Activated naive CD4-positive, alpha-beta T cell treated with Interleukin-2 at 50 U/mL for 16 hours (primary cell): ENCODE measurements around the gene ZNF433.
A peak's percentile ranks its signal among the peaks of the same experiment; 100 is the strongest.
"Not testable (repeated sequence)": the region's sequence is repeated elsewhere in the genome, so short reads cannot be mapped to it uniquely, and the experiment has no call there.

ENCODE experiments used
- DNase-seq: peaks from one replicate; pipeline ENCODE4 v3.0.0-alpha.2; 2020

Gene ZNF433

GRCh38 chr19:12035220-12036172, at the start of gene ZNF433:
Gene ZNF433 (minus strand): TSS chr19:12035679. CDS start chr19:12035539, 140 bp downstream.
- DNase-seq = peak; percentile 69

- DNase-seq = not testable (repeated sequence)
Measured at GRCh38 chr19:12083336-12083735, 47.9 kb upstream of the ZNF433 start.

- no peak for DNase-seq
Measured at GRCh38 chr19:12077375-12077774, 41.9 kb upstream of the ZNF433 start.

GRCh38 chr19:12076331-12076730, 40.9 kb upstream of the ZNF433 start:
- not testable (repeated sequence) for DNase-seq

GRCh38 chr19:12075538-12076139, 40.2 kb upstream of the ZNF433 start:
- no peak for DNase-seq

- DNase-seq = peak; percentile 77
Measured at GRCh38 chr19:12064590-12065538, 29.4 kb upstream of the ZNF433 start, which contains the start of gene ZNF844. Gene ZNF844 (plus strand): TSS chr19:12064731. CDS start chr19:12064874, 143 bp downstream.

GRCh38 chr19:12055784-12056183, 20.3 kb upstream of the ZNF433 start:
- no peak for DNase-seq

- DNase-seq = peak; percentile 56
Measured at GRCh38 chr19:12052497-12053169, 17.2 kb upstream of the ZNF433 start, which contains the start of gene ZNF878. Gene ZNF878 (minus strand): TSS chr19:12052961. CDS start chr19:12052801, 160 bp downstream.

GRCh38 chr19:12052091-12052496, 16.6 kb upstream of the ZNF433 start:
- no peak for DNase-seq

- DNase-seq = no peak
Measured at GRCh38 chr19:12047868-12048267, 12.4 kb upstream of the ZNF433 start.

- DNase-seq = no peak
Measured at GRCh38 chr19:12043752-12044422, 8.4 kb upstream of the ZNF433 start.

GRCh38 chr19:12042893-12043292, 7.4 kb upstream of the ZNF433 start:
- no peak for DNase-seq

- no peak for DNase-seq
Measured at GRCh38 chr19:12034620-12035019, 859 bp downstream of the ZNF433 start.

- DNase-seq = no peak
Measured at GRCh38 chr19:12034198-12034597, 1.3 kb downstream of the ZNF433 start.

- DNase-seq = no peak
Measured at GRCh38 chr19:12015753-12016116, 19.7 kb downstream of the ZNF433 start.

GRCh38 chr19:12015015-12015752, 20.3 kb downstream of the ZNF433 start:
- DNase-seq = no peak

GRCh38 chr19:12000152-12000981, 35.1 kb downstream of the ZNF433 start:
- no peak for DNase-seq

- DNase-seq = no peak
Measured at GRCh38 chr19:11995174-11995573, 40.3 kb downstream of the ZNF433 start.

- not testable (repeated sequence) for DNase-seq
Measured at GRCh38 chr19:11991921-11992320, 43.6 kb downstream of the ZNF433 start.

GRCh38 chr19:11989112-11989456, 46.4 kb downstream of the ZNF433 start:
- no peak for DNase-seq
